NCI-H128 (cell line): ENCODE results near the gene ITSN1.
"Not testable (repeated sequence)": the region's sequence is repeated elsewhere in the genome, so short reads cannot be mapped to it uniquely, and the experiment has no call there.

ENCODE experiments used
- DNase-seq: peaks from one replicate; lab custom pipeline; 2025; ENCODE audit not compliant: unreplicated experiment; lab: John Stamatoyannopoulos, UW

ITSN1 gene

GRCh38 chr21:33642027-33642895 is at the start of gene ITSN1:
TSS of gene ITSN1 (plus strand) at chr21:33642501. CDS start at chr21:33718829, 76,328 bp downstream.
- DNase-seq, result peak; percentile 98

- DNase-seq, result no peak
These were observed 44.2 kb upstream of the ITSN1 start for GRCh38 chr21:33598051-33598450.

GRCh38 chr21:33608559-33608958 is 33.7 kb upstream of the ITSN1 start:
- no peak for DNase-seq

GRCh38 chr21:33611006-33611744 is 31.1 kb upstream of the ITSN1 start:
- no peak for DNase-seq

GRCh38 chr21:33617565-33617964 is 24.7 kb upstream of the ITSN1 start:
- DNase-seq, result not testable (repeated sequence)

GRCh38 chr21:33618407-33618806 is 23.9 kb upstream of the ITSN1 start:
- DNase-seq, result no peak

GRCh38 chr21:33619726-33620125 is 22.6 kb upstream of the ITSN1 start:
- no peak for DNase-seq

GRCh38 chr21:33622253-33622652 is 20.0 kb upstream of the ITSN1 start:
- no peak for DNase-seq

GRCh38 chr21:33626151-33626550 is 16.1 kb upstream of the ITSN1 start:
- DNase-seq, result not testable (repeated sequence)

- no peak for DNase-seq
These were observed 8.0 kb upstream of the ITSN1 start for GRCh38 chr21:33634254-33634653.

GRCh38 chr21:33640697-33641351 is 1.5 kb upstream of the ITSN1 start:
- peak; percentile 12 for DNase-seq

GRCh38 chr21:33641352-33642026 is 812 bp upstream of the ITSN1 start, which contains the start of gene CRYZL1:
TSS of gene CRYZL1 (minus strand) at chr21:33641741. CDS start at chr21:33631551, 10,190 bp downstream.
- peak; percentile 99 for DNase-seq

GRCh38 chr21:33642896-33643657 is 776 bp downstream of the ITSN1 start:
- DNase-seq, result no peak

GRCh38 chr21:33643658-33644311 is 1.5 kb downstream of the ITSN1 start:
- no peak for DNase-seq

- no peak for DNase-seq
These were observed 2.2 kb downstream of the ITSN1 start for GRCh38 chr21:33644383-33645074.

- no peak for DNase-seq
These were observed 3.4 kb downstream of the ITSN1 start for GRCh38 chr21:33645730-33646129.

GRCh38 chr21:33647587-33647986 is 5.3 kb downstream of the ITSN1 start:
- no peak for DNase-seq

- no peak for DNase-seq
These were observed 6.3 kb downstream of the ITSN1 start for GRCh38 chr21:33648555-33648954.

GRCh38 chr21:33650230-33650629 is 7.9 kb downstream of the ITSN1 start:
- no peak for DNase-seq
